ENCODE measurements around the gene SERPINA10.

GRCh38 chr14:94292872-94293577 lies at the start of gene SERPINA10:
- no peak for TF ChIP-seq POLR2A (IDR thresholded peaks at IDR 0.05; ENCODE audit: low read depth, low read length)
- TF ChIP-seq TAF1 (IDR thresholded peaks at IDR 0.05; ENCODE audit: low read depth, low read length): no peak
- no peak for TF ChIP-seq POLR2AphosphoS5 (IDR thresholded peaks at IDR 0.05; ENCODE audit: low read depth, low read length)

Data from GM12891 (cell line).